MCF 10A (cell line): Measurements from ENCODE around the gene TOR4A. TPM values are rescaled to one million over a fixed set of nuclear protein-coding genes. Genes with fewer than 3 reads are reported as not detected.
"Not testable (repeated sequence)": the region's sequence is repeated elsewhere in the genome, so short reads cannot be mapped to it uniquely, and the experiment has no call there.

ENCODE experiments used
- BruUV-seq: library from RNA; stranded (reverse); fragments of 400-500 nt; replicated peaks from 2 replicates; lab custom pipeline; 2021; lab: Mats Ljungman, UMichigan
- CTCF ChIA-PET: fragments of 300-600 bp; sonication (Branson Sonifier 250); formaldehyde crosslinking; extraction: SDS; loops from one replicate; lab custom pipeline; 2021; ENCODE audit warnings: antibody characterized with exemption, inconsistent platforms; lab: Yijun Ruan, JAX
- POLR2A ChIA-PET: fragments of 300-600, 350-650 bp; sonication (Branson Sonifier 250); formaldehyde crosslinking; extraction: SDS; loops from one replicate; lab custom pipeline; 2020; ENCODE audit warnings: antibody characterized with exemption, inconsistent platforms; lab: Yijun Ruan, JAX
- DNase-seq: peaks from one replicate; pipeline ENCODE4 v3.0.0-alpha.2; 2018; ENCODE audit not compliant: unreplicated experiment
- H3K27ac Mint-ChIP-seq: one replicate; pipeline ENCODE4 v1.8.0; 2022; ENCODE audit warnings: mild to moderate bottlenecking, low read depth, mixed read lengths; ENCODE audit not compliant: unreplicated experiment
- H3K27me3 Mint-ChIP-seq: one replicate; pipeline ENCODE4 v1.8.0; 2022; ENCODE audit warnings: mixed read lengths; ENCODE audit not compliant: insufficient read depth, unreplicated experiment
- H3K36me3 Mint-ChIP-seq: one replicate; pipeline ENCODE4 v1.8.0; 2022; ENCODE audit warnings: mild to moderate bottlenecking, moderate library complexity, mixed read lengths; ENCODE audit not compliant: insufficient read depth, unreplicated experiment
- H3K4me1 Mint-ChIP-seq: one replicate; pipeline ENCODE4 v1.8.0; 2022; ENCODE audit warnings: mixed read lengths; ENCODE audit not compliant: insufficient read depth, unreplicated experiment
- H3K4me3 Mint-ChIP-seq: one replicate; pipeline ENCODE4 v1.8.0; 2022; ENCODE audit warnings: mild to moderate bottlenecking, moderate library complexity, mixed read lengths; ENCODE audit not compliant: unreplicated experiment
- H3K9me3 Mint-ChIP-seq: one replicate; pipeline ENCODE4 v1.8.0; 2022; ENCODE audit warnings: mixed read lengths; ENCODE audit not compliant: unreplicated experiment
- intact Hi-C: fragments of 100-400 bp; cut with micrococcal nuclease; formaldehyde crosslinking; loops from 2 replicates; pipeline ENCODE4 v1.14.1; 2022
- total RNA-seq: library from RNA; stranded (reverse); gene quantifications from 2 replicates; pipeline ENCODE4 v1.2.3, GENCODE V29; 2022
- TF ChIP-seq, protein P1 (sequence below): fragments of 200-600 bp; IDR thresholded peaks from one replicate; pipeline ENCODE4 v1.8.0; 2022; ENCODE audit warnings: antibody characterized with exemption, mild to moderate bottlenecking; ENCODE audit not compliant: unreplicated experiment

The TOR4A gene
- total RNA-seq, 1 experiment from 2014 or later: 21.9 TPM

DNA sequence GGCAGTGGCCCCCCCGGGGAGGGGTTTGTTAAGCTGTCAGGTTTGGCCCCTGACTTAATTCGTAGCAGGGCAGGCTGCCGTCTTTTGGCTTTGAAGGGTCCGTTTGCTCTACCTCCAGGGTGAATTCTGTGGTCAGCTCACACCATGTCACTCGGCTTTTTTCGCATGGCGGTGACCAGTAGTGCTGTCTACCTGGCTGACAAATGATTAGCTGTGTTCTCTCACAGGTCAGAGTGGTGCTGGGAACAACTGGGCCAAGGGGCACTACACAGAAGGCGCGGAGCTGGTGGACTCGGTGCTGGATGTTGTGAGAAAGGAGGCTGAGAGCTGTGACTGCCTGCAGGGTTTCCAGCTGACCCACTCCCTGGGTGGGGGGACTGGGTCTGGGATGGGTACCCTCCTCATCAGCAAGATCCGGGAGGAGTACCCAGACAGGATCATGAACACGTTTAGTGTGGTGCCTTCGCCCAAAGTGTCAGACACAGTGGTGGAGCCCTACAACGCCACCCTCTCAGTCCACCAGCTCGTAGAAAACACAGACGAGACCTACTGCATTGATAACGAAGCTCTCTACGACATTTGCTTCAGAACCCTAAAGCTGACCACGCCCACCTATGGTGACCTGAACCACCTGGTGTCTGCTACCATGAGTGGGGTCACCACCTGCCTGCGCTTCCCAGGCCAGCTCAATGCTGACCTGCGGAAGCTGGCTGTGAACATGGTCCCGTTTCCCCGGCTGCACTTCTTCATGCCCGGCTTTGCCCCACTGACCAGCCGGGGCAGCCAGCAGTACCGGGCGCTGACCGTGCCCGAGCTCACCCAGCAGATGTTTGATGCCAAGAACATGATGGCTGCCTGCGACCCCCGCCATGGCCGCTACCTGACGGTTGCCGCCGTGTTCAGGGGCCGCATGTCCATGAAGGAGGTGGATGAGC, 35.0 kb upstream of the TOR4A start:
- intact Hi-C loops: no loop called here
- peak overlapping the region; percentile 80 for H3K4me3 Mint-ChIP-seq
- no peaks in the 10 kb centered on the region for H3K27me3 Mint-ChIP-seq
- no TSS peak for BruUV-seq
- peaks cover 45% of the 10 kb centered on the region for H3K36me3 Mint-ChIP-seq
- H3K27ac Mint-ChIP-seq: peak overlapping the region; percentile 94
- TF ChIP-seq, protein P1, sequence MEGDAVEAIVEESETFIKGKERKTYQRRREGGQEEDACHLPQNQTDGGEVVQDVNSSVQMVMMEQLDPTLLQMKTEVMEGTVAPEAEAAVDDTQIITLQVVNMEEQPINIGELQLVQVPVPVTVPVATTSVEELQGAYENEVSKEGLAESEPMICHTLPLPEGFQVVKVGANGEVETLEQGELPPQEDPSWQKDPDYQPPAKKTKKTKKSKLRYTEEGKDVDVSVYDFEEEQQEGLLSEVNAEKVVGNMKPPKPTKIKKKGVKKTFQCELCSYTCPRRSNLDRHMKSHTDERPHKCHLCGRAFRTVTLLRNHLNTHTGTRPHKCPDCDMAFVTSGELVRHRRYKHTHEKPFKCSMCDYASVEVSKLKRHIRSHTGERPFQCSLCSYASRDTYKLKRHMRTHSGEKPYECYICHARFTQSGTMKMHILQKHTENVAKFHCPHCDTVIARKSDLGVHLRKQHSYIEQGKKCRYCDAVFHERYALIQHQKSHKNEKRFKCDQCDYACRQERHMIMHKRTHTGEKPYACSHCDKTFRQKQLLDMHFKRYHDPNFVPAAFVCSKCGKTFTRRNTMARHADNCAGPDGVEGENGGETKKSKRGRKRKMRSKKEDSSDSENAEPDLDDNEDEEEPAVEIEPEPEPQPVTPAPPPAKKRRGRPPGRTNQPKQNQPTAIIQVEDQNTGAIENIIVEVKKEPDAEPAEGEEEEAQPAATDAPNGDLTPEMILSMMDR: no peak
- POLR2A ChIA-PET: interaction anchor here (0.6 to 8.6 kb wide), 10 partner anchors 12 to 240 kb away, joined by 3 to 118 read pairs (median 3); partner anchors contain the start of genes ANAPC2, NELFB, SSNA1 and TPRN
- H3K4me1 Mint-ChIP-seq: peaks cover 15% of the 10 kb centered on the region
- no peak for DNase-seq
- no peaks in the 10 kb centered on the region for H3K9me3 Mint-ChIP-seq
- CTCF ChIA-PET: interaction anchor here (0.5 to 1.4 kb wide), 7 partner anchors 12 to 283 kb away, joined by 3 to 5 read pairs (median 3); partner anchors contain the start of gene RNF224

DNA sequence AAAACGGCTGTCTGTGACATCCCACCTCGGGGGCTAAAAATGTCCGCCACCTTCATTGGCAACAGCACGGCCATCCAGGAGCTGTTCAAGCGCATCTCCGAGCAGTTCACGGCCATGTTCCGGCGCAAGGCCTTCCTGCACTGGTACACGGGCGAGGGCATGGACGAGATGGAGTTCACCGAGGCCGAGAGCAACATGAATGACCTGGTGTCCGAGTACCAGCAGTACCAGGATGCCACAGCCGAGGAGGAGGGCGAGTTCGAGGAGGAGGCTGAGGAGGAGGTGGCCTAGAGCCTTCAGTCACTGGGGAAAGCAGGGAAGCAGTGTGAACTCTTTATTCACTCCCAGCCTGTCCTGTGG, 34.3 kb upstream of the TOR4A start:
- H3K27me3 Mint-ChIP-seq, H3K9me3 Mint-ChIP-seq, BruUV-seq, intact Hi-C loops, DNase-seq: not testable (repeated sequence)
- ChIA-PET POLR2A (interaction anchor here (1.2 to 8.6 kb wide), 3 partner anchors 12 to 239 kb away, joined by 4 to 118 read pairs (median 5); partner anchors contain the start of gene NELFB), CTCF (interaction anchor here (0.9 to 1.4 kb wide), 2 partner anchors 16 to 24 kb away, joined by 3 to 5 read pairs; partner anchors contain the start of gene RNF224)
- peaks cover 45% of the 10 kb centered on the region for H3K36me3 Mint-ChIP-seq
- H3K4me1 Mint-ChIP-seq: peaks cover 15% of the 10 kb centered on the region
- H3K4me3 Mint-ChIP-seq: peak overlapping the region; percentile 80
- peak overlapping the region; percentile 23 for H3K27ac Mint-ChIP-seq

DNA sequence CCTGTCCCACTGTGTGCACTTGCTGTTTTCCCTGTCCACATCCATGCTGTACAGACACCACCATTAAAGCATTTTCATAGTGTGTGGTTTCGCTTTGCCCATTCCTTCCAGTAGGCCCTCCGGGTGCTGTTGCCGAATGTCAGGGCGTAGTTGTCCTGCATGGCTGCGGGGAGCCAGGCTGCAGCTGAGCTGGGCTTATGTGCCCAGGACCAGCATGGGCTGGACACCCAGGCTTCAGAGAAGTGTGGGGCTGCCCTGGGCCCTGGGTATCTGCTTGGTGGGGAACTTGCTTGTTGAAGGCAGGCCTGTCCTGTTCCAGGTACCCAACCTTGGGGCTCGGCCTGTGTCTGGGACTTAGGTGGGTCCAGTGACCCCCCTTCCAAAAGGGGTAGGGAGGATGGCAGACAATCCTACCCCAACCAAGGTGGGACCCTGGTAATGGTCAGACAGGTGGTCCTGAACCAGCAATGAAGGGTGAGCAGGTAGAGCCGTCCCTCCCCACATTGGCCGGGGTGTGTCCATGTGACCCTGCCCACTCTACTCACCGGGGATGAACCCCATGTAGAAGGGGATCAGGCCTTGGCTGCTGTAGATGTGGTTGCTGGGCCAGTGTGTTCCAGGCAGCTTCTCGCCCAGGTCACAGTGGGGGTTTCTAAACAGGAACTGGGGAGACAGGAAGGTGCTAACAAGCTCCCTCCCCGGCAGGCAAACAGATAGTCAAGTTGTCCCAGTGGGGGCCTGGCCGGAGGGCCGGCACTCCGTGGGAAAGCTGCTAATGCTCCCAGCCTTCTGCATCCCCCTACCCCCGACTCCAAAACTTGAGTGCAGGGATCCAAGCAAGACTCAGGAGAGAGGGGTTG, 33.7 kb upstream of the TOR4A start:
- Mint-ChIP-seq H3K9me3 (no peaks in the 10 kb centered on the region), H3K4me3 (peak overlapping the region; percentile 80), H3K27ac (peak overlapping the region; percentile 23), H3K4me1 (peaks cover 15% of the 10 kb centered on the region), H3K27me3 (no peaks in the 10 kb centered on the region), H3K36me3 (peaks cover 45% of the 10 kb centered on the region)
- intact Hi-C loops: no loop called here
- ChIA-PET CTCF (interaction anchor here (0.6 to 1.3 kb wide), 3 partner anchors 10 to 179 kb away, joined by 3 to 11 read pairs (median 4); partner anchors contain the start of gene NELFB), POLR2A (interaction anchor here (0.6 to 8.6 kb wide), 2 partner anchors 11 to 200 kb away, joined by 3 to 118 read pairs; partner anchors contain the start of gene NELFB)
- peak; percentile 38 for DNase-seq
- TF ChIP-seq, protein P1: no peak
- no TSS peak for BruUV-seq
